GM19397 (cell line): ENCODE results near the gene GINS2.

Source experiments
- ATAC-seq: cut with Tn5 transposase; IDR thresholded peaks from one replicate; pipeline ENCODE4 v1.9.1; 2021; ENCODE audit warnings: mild to moderate bottlenecking, moderate library complexity; ENCODE audit not compliant: unreplicated experiment

GINS2 gene

GRCh38 chr16:85688586-85689284 lies at the start of gene GINS2:
Gene GINS2 (minus strand): TSS chr16:85688954. CDS start chr16:85688898, 56 bp downstream.
- peak; percentile 95 for ATAC-seq

- no peak for ATAC-seq
These were observed 48.2 kb upstream of the GINS2 start for GRCh38 chr16:85736921-85737320.

GRCh38 chr16:85735946-85736345 lies 47.2 kb upstream of the GINS2 start:
- no peak for ATAC-seq

- peak; percentile 83 for ATAC-seq
These were observed 46.5 kb upstream of the GINS2 start for GRCh38 chr16:85735225-85735635.

GRCh38 chr16:85734311-85735017 lies 45.7 kb upstream of the GINS2 start:
- no peak for ATAC-seq

- ATAC-seq: no peak
These were observed 45.1 kb upstream of the GINS2 start for GRCh38 chr16:85733839-85734170.

GRCh38 chr16:85733155-85733838 lies 44.5 kb upstream of the GINS2 start:
- no peak for ATAC-seq

GRCh38 chr16:85731179-85731578 lies 42.4 kb upstream of the GINS2 start:
- ATAC-seq: no peak

GRCh38 chr16:85730186-85730465 lies 41.4 kb upstream of the GINS2 start:
- ATAC-seq: no peak

- ATAC-seq: no peak
These were observed 40.9 kb upstream of the GINS2 start for GRCh38 chr16:85729452-85730185.

GRCh38 chr16:85728879-85729278 lies 40.1 kb upstream of the GINS2 start:
- no peak for ATAC-seq

GRCh38 chr16:85724936-85725335 lies 36.2 kb upstream of the GINS2 start:
- no peak for ATAC-seq

- ATAC-seq: no peak
These were observed 35.5 kb upstream of the GINS2 start for GRCh38 chr16:85724126-85724879.

- no peak for ATAC-seq
These were observed 33.6 kb upstream of the GINS2 start for GRCh38 chr16:85722128-85722893.

GRCh38 chr16:85720302-85720637 lies 31.5 kb upstream of the GINS2 start:
- no peak for ATAC-seq

GRCh38 chr16:85719605-85720301 lies 31.0 kb upstream of the GINS2 start:
- ATAC-seq: no peak

- ATAC-seq: no peak
These were observed 29.9 kb upstream of the GINS2 start for GRCh38 chr16:85718682-85719081.

GRCh38 chr16:85718153-85718477 lies 29.4 kb upstream of the GINS2 start:
- no peak for ATAC-seq

- ATAC-seq: no peak
These were observed 28.8 kb upstream of the GINS2 start for GRCh38 chr16:85717393-85718152.
